MM.1S (cell line): Measurements from ENCODE around the gene PPP1R15B.
A peak's percentile ranks its signal among the peaks of the same experiment; 100 is the strongest.

Source experiments
- DNase-seq: peaks from one replicate; pipeline ENCODE4 v3.0.0-alpha.2; 2015
- H2AFZ ChIP-seq: fragments of 300-600 bp; sonication (generic); 2 replicates; pipeline ENCODE4 v1.6.0; 2016; ENCODE audit warnings: antibody characterized with exemption, low read length
- H3F3A ChIP-seq: fragments of 300-600 bp; sonication (generic); 2 replicates; pipeline ENCODE4 v1.6.1; 2016; ENCODE audit warnings: mild to moderate bottlenecking, antibody characterized with exemption, low read length, moderate library complexity, mixed read lengths; ENCODE audit not compliant: insufficient read depth
- H3K27ac ChIP-seq: fragments of 300-600 bp; sonication (generic); 2 replicates; pipeline ENCODE4 v1.5.1; 2016; ENCODE audit warnings: mild to moderate bottlenecking, low read length
- H3K27me3 ChIP-seq: fragments of 300-600 bp; sonication (generic); replicated peaks from 2 replicates; pipeline ENCODE4 v1.6.0; 2016; ENCODE audit warnings: low read length; ENCODE audit not compliant: insufficient read depth
- H3K36me3 ChIP-seq: fragments of 300-600 bp; sonication (generic); replicated peaks from 2 replicates; pipeline ENCODE4 v1.6.1; 2016; ENCODE audit warnings: mild to moderate bottlenecking, low read length, mixed read lengths; ENCODE audit not compliant: insufficient read depth
- H3K4me1 ChIP-seq: fragments of 300-600 bp; sonication (generic); 2 replicates; pipeline ENCODE4 v1.6.1; 2016; ENCODE audit warnings: low read length, mixed read lengths
- H3K4me2 ChIP-seq: fragments of 300-600 bp; sonication (generic); 2 replicates; pipeline ENCODE4 v1.6.0; 2016; ENCODE audit warnings: low read depth, low read length
- H3K4me3 ChIP-seq: fragments of 300-600 bp; sonication (generic); 2 replicates; pipeline ENCODE4 v1.5.1; 2016; ENCODE audit warnings: low read length, mixed read lengths
- H3K79me2 ChIP-seq: fragments of 300-600 bp; sonication (generic); 2 replicates; pipeline ENCODE4 v1.6.1; 2016; ENCODE audit warnings: mixed run types, low read length, mixed read lengths
- H3K9ac ChIP-seq: fragments of 300-600 bp; sonication (generic); 2 replicates; pipeline ENCODE4 v1.6.1; 2016; ENCODE audit warnings: low read length, mixed read lengths
- H3K9me2 ChIP-seq: fragments of 300-600 bp; sonication (generic); replicated peaks from 2 replicates; pipeline ENCODE4 v1.6.1; 2016; ENCODE audit warnings: mild to moderate bottlenecking, low read length, mixed read lengths; ENCODE audit not compliant: insufficient read depth
- H3K9me3 ChIP-seq: fragments of 300-600 bp; sonication (generic); replicated peaks from 2 replicates; pipeline ENCODE4 v1.6.1; 2016; ENCODE audit warnings: mild to moderate bottlenecking, low read length, mixed read lengths; ENCODE audit not compliant: insufficient read depth
- H4K20me1 ChIP-seq: fragments of 300-600 bp; sonication (generic); 2 replicates; pipeline ENCODE4 v1.6.1; 2016; ENCODE audit warnings: mild to moderate bottlenecking, low read length, moderate library complexity, mixed read lengths; ENCODE audit not compliant: insufficient read depth
- CTCF ChIP-seq: fragments of 300-600 bp; sonication (generic); IDR thresholded peaks from 2 replicates; pipeline ENCODE4 v1.5.1; 2016; ENCODE audit warnings: antibody characterized with exemption, low read length, mixed read lengths
- EZH2 ChIP-seq: fragments of 300-600 bp; sonication (generic); optimal IDR thresholded peaks from 2 replicates; pipeline ENCODE3; 2017; ENCODE audit warnings: low read depth, mild to moderate bottlenecking, antibody characterized with exemption, low read length, mixed read lengths
- EZH2phosphoT487 ChIP-seq: fragments of 300-600 bp; sonication (generic); IDR thresholded peaks from 2 replicates; pipeline ENCODE4 v1.6.1; 2018; ENCODE audit warnings: antibody characterized with exemption, low read length

Gene PPP1R15B

GRCh38 chr1:204406621-204407020 is 5.0 kb downstream of the PPP1R15B start:
- Histone ChIP-seq H3K27ac (no peak overlapping the region), H3K9me2 (no peaks in the 10 kb centered on the region), H3F3A (peaks cover 28% of the 10 kb centered on the region), H3K9ac (peak overlapping the region; percentile 100; the same call in 1 of the 2 replicates), H3K4me3 (peak overlapping the region; percentile 80), H3K27me3 (no peaks in the 10 kb centered on the region), H3K4me1 (peaks cover 9% of the 10 kb centered on the region; the same call in 1 of the 2 replicates), H3K9me3 (no peaks in the 10 kb centered on the region), H4K20me1 (peaks cover 72% of the 10 kb centered on the region), H3K4me2 (peak overlapping the region; percentile 79), H3K79me2 (peaks cover 92% of the 10 kb centered on the region), H3K36me3 (peaks cover 47% of the 10 kb centered on the region), H2AFZ (no peak overlapping the region)
- peak; percentile 3 for DNase-seq
- TF ChIP-seq CTCF (no peak), EZH2 (no peak), EZH2phosphoT487 (no peak)

- Histone ChIP-seq H3K27me3 (no peaks in the 10 kb centered on the region), H3K4me1 (peaks cover 9% of the 10 kb centered on the region; the same call in 1 of the 2 replicates), H3K27ac (no peak overlapping the region), H2AFZ (no peak overlapping the region), H3K9me3 (no peaks in the 10 kb centered on the region), H3K4me3 (no peak overlapping the region), H3K9me2 (no peaks in the 10 kb centered on the region), H3K79me2 (peaks cover 89% of the 10 kb centered on the region), H4K20me1 (peaks cover 72% of the 10 kb centered on the region), H3K36me3 (peaks cover 47% of the 10 kb centered on the region), H3K9ac (no peak overlapping the region), H3K4me2 (peak overlapping the region; percentile 79), H3F3A (peaks cover 34% of the 10 kb centered on the region)
- no peak for TF ChIP-seq EZH2
- TF ChIP-seq CTCF: no peak
- no peak for TF ChIP-seq EZH2phosphoT487
- no peak for DNase-seq
Measured at GRCh38 chr1:204405988-204406387, 5.6 kb downstream of the PPP1R15B start.

GRCh38 chr1:204404629-204405028 is 7.0 kb downstream of the PPP1R15B start:
- TF ChIP-seq EZH2phosphoT487: no peak
- TF ChIP-seq CTCF: no peak
- no peak for TF ChIP-seq EZH2
- peaks cover 47% of the 10 kb centered on the region for H3K36me3 ChIP-seq
- no peaks in the 10 kb centered on the region for H3K9me3 ChIP-seq
- no peak overlapping the region for H3K27ac ChIP-seq
- peaks cover 76% of the 10 kb centered on the region for H3K79me2 ChIP-seq
- no peak overlapping the region for H3K4me2 ChIP-seq
- H2AFZ ChIP-seq: no peak overlapping the region
- no peak for DNase-seq
- H3K9ac ChIP-seq: no peak overlapping the region
- no peaks in the 10 kb centered on the region for H3K9me2 ChIP-seq
- H3K4me3 ChIP-seq: no peak overlapping the region
- no peaks in the 10 kb centered on the region for H3K27me3 ChIP-seq
- H3F3A ChIP-seq: peaks cover 38% of the 10 kb centered on the region
- H4K20me1 ChIP-seq: peaks cover 59% of the 10 kb centered on the region
- peaks cover 9% of the 10 kb centered on the region; the same call in 1 of the 2 replicates for H3K4me1 ChIP-seq
